AG08396 (cell line): Measurements from ENCODE around the gene LAMA4.

ENCODE experiments used
- DNase-seq: peaks from one replicate; pipeline ENCODE4 v3.0.0; 2012; ENCODE audit warnings: low spot score, mixed read lengths

The LAMA4 gene

DNA sequence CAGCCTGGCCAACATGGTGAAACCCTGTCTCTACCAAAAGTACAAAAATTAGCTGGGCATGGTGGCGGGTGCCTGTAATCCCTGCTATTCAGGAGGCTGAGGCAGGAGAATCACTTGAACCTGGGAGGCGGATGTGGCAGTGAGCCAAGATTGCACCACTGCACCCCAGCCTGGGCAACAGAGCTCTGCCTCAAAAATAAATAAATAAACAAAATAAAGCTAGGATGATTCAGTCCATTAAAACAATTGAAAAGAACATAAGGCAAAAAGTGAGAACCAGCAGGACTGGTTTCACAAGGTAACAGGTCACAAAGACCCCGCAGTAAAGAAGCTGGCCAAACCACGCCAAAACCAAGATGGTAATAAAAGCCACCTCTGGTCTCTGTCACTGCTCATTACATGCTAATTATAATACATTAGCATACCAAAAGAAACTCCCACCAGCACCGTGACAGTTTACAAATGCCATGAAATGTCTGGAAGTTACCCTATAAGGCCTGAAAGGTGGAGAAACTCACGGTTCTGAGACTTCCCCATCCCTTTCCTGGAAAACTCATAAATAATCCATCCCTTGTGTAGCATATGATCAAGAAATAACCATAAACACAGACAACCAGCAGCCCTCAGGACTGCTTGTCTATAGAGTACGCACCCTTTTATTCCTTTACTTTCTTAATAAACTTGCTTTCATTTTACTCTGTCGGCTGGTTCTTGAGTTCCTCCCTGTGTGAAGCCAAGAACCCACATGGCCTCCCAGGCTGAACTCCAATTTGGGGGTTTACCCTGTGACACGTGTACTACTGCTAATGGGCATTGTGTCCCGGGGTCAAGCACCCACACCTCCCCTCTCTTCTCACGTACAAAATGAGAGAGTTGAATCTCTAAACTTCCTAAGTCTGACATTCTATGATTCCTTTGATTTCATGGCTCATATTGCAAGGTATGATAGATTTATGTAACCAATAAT is 10.2 kb downstream of the LAMA4 start:
- no peak for DNase-seq

DNA sequence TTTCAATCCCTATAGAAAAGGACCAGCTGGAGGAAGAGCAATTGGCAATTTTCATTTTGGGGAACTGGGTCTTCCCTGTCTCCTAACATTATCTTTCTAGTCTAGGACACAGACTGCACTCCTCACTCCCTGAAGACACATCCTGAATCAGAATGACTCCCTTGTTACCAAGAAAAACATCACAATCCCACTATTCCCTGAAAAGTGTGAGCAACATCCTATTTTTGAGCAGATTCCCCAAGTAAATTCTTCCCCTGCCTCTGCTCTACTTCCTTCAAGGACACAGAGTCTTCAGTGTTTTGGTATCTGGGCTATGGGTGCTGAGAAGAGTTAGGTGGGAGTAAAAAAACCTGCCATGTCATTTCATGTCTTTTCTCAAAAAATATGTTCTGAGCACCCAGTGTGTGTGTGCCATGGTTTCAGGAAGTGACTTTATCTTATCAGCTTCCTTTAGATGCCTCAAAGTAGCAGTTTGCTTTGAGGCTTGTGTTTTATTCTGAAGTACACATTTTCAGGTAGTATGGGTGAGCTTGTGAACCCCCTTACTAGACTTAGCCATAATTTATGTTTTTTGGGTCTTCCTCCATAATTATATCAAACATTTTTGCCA is 12.4 kb downstream of the LAMA4 start:
- no peak for DNase-seq

DNA sequence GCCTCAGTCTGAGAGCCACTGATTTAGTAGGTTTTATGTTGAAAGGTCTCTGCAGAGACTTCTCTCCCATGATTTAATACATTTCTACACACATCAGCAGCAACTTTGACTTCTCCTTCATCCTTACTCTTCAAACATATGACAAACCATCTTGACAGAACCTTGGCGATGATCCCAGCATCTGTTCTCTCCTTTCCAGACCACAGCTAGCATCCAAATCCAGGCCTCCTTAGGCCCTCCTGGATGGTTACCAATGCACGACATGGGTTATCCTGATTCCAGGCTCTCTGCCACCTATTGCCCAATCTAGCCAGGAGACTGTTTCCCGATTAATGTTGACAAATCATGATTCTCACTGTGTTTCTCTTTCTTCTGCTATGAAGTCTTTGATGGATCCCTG is 16.8 kb downstream of the LAMA4 start:
- peak; percentile 68 for DNase-seq

DNA sequence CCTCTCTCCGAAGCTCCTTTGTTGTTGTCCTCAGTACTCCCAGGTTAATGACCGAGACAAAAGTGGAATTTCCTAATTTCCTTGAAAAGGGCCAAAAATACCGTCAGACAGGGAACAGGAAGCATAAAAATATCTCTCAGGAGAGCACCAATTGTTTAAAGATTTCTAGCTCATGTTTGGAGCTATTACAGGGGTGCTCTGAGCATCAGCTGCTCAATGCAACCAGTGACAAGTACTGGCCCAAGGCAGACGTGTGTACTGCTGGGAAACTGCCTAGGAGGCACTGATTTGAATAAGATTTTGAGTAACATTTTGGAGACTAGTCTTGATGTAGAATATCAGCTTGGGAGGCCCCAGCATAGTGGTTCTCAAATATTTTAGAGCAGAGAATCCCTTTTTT is 17.3 kb downstream of the LAMA4 start:
- DNase-seq, result no peak

DNA sequence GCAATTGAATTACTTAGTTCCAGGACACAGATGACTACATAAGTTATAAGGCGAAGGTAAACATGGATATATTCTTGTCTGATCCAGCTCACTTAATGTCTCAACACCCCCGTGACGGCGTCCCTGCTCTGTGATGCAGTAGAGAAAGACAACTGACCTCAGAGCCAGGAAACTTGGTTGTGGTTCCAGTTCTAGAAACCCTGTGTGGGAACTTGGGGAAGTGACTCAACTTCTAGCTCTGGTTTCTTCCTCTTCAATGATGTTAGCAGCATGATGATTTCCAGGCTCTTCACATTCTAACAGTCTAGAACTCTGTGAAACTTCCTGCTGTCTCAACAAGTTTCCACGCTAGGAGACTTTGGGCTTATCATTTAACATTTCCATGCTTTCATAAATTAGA is 18.4 kb downstream of the LAMA4 start:
- DNase-seq, result no peak

DNA sequence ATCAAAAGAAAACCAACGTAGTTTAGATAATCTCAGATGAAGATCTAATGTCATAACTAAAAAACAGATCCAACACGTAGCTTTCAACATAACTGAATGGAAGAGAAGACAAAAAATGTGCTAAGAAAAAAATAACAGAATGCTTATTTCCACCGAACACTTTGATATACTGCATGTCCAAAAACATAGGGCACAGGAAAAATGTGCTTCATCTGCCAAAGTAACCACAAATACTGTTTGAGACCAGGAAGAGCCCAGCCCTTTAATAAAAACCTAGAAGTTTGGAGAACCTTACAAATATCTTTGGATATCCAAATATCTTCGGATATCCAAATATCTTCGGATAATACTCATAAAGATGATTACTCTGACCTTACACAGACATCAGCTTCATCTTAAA is 19.8 kb downstream of the LAMA4 start:
- DNase-seq, result no peak

DNA sequence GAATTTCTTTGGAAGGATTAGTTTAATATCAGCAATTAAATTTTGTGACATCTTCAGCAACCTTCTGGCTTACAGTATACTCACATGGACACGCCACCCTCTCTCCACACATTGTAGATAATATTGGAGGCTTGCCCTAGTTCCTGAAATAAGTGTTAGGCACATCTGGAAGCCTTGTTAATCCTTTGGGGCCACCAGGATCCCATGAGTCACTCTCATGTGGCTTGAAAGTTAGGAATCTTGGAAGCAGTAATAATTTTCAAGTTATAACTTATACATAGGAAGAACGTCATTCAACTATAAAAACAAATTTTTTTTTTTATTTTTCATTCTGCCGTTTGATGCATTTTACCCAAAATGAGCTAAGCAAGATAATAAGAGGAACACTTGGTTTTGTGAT is 20.5 kb downstream of the LAMA4 start:
- no peak for DNase-seq

DNA sequence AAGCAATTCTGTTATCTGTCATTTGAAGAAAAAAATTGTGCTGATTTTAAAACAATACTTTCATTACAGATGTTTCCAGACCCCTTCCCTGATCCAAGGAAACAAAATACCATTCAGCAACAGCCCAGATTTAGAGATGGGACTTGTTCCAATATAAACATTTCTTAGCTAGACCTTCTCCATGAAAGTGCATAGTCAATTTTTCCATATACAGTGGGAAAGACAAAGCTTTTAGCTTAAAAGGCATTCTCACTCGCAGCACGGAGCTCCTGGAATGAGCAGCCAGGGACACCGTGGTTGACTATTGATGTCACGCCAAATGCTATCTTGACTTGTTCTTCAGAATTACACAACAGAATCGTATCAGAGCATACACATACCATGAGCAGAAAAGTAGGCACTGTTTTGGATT is 21.5 kb downstream of the LAMA4 start:
- DNase-seq, result no peak

DNA sequence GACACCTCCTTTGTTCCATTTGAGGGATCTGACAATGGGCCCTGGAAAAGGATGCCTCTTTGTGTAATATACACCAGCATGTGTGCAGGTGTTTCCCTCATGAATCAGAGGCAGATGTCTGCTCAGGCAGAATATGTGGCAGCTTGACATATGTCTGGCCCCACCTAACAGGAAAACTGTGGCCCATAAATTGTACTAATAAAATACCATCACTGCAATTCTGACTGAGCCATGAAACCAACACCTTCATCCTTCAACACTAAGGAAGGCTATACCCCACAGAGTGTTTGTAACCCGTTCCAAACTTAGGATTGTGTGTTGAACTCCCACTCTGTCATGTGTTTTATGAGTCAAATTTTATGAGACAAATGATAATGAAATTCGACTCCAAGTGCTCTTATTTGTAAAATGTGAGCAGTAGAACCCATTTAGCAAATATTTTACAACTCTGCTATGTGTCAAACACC is 22.7 kb downstream of the LAMA4 start:
- DNase-seq, result no peak

DNA sequence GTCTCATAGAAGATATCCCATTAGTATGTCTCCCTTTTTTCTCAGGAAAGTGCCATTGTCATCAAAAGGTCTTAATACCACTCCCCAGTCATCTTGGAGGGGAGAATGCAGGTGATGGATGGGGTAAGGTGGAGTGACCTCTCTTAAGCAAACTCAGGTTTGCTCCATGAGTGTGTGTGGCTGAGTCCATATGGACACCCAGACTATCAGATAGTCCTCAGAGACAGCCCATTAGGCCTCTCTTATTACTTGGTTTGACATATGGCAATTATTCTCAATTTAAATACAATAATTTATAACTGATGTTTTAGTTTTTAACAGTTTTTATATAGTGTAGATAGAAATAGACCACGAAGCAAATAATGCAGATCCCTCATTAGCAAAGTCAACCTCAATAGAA is 23.2 kb downstream of the LAMA4 start:
- DNase-seq, result no peak

DNA sequence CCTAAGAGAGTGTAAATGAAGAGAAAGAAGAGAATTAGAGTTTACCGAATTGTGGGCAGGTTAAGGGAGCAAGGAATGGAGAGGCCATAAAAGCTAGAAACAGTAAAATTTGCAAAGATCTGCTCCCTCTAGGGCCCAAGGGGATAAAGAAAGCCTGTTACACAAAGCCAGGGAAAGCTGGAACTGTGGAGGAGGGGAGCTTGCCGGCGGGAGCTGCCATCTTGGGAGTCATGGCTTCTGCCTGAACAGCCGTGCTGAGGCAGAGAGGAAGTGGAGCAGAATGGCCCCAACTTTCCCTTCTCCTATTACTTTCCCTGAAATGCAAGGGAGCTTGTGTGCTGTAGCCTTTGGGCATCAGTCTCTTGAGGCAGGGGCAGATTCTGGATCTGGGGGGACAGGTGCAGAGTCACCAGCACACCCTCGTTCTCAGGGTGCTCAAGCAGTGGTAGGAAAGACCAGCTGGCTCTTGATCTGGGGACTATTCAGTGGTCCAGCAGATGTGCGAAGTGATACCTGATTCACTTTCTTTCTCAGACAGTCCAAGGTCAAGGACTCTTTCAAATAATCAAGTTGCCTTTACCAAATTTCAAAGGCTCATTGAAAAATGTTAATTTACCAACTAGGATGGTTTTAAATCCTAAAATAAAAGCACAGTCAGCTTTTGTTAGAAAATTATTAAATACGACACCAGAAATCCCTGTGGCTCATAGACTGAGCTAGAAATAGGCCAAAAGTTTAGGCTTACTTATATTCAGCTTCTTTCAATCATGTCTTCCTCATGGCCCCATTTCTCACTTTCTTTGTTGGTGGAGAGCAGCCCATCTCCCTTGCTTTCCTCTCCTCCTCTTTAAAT is 25.7 kb downstream of the LAMA4 start:
- DNase-seq, result no peak

DNA sequence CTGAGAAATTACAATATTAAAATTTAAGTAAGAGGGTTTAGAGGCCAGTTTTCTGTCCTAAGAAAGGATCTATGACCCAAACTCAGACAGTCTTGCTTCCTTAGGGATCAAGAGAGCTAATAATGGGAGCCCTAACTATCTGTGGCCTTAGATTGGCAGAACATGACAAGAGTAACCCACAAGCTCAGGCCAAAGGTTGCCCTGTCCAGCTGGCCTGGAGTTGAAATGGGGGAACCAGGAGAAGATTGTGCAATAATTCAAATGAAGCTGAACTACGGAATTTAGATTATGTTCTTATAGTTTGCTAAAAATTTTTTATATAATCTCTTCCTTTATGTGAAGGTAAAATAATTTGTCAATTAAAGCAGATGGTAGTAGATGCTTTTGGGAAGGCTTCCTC is 26.4 kb downstream of the LAMA4 start:
- DNase-seq, result no peak

DNA sequence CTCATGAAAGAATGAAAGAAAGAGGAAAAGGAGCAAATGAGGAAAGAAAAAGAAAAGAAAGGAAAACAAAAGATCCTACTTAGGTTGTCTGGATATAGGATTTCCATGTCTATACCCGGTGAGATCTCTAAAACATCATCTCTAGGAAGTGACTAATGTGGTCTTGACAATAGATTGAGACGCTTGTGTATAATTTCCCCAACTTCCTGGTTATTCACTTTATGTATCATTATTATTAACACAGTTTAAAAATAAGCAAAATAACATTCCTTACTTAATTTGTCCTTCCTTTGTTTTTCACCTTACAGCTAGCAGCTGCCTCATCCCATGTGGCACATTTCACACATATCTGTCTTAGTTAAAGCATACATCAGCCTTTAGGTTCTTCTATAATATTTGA is 27.0 kb downstream of the LAMA4 start:
- DNase-seq, result no peak

DNA sequence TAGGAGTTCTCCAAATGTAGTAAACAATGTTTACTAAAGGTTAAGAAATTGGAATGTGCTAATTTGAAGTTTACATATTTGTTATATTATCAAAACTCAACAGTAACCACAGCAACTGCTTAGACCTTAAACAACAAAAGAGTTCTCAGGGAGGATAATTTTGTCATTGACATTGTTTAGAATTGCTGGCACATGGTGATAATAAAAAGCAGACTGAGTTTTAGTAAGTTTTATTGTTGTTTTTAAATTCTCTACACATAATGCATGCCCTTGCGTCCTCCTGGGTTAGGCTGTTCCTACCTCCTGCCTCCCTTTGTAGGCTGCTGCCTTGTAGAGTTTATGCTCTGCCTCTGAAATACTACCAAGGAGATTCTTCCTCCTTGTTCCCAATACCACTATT is 28.7 kb downstream of the LAMA4 start:
- no peak for DNase-seq

DNA sequence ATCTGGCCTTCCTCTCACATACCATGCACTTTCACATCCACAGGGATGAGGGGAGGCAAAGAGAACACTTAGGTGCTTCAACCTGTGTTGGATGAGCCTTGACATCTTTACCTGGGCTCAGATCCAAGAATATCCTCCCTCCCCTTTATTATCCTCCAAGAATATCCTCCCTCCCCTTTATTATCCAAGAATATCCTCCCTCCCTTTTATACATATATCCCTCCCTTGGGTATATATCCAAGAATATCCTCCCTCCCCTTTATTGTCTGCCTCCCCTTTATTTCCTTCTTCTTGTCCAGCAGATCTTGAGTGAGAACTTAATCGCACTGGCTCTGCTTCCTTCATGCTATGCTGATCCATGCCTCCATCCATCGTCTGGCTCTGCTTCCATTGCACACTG is 30.3 kb downstream of the LAMA4 start:
- no peak for DNase-seq

DNA sequence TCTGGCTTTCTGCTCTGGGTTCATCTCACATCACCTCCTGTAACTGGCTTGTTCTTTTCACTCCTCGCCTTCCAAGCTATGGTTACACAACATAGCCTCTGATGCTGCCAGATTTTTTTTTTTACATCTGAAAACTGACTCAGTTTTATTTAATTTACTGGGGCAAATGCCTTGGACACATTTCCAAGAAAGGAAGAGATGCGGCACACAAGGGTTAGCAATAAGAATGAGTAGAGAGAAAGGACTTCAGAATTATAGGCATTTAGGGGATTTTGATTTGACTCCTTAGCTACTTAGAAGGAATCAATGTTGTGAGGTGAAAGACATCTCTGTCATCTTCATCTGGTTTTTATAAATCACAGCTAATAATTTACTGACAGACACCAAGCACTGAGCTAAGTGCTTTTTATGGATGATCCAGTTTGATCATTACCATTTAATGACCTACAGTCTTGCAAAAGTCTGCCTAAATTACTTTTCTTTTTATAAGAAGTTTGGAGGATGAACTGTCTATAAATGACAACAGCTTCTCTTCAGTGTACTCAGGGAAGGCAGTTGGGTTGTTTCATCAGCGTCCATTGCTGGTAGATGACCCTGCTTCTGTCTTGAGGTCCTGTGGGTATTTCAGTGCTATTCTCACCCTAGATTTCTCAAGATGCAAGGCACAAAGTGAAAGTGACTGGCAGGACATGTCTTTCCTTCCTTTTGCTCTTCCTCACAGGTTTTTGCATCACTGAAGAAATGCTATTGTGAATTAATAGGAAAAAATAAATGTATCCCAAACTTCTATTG is 31.1 kb downstream of the LAMA4 start:
- DNase-seq, result peak; percentile 45

DNA sequence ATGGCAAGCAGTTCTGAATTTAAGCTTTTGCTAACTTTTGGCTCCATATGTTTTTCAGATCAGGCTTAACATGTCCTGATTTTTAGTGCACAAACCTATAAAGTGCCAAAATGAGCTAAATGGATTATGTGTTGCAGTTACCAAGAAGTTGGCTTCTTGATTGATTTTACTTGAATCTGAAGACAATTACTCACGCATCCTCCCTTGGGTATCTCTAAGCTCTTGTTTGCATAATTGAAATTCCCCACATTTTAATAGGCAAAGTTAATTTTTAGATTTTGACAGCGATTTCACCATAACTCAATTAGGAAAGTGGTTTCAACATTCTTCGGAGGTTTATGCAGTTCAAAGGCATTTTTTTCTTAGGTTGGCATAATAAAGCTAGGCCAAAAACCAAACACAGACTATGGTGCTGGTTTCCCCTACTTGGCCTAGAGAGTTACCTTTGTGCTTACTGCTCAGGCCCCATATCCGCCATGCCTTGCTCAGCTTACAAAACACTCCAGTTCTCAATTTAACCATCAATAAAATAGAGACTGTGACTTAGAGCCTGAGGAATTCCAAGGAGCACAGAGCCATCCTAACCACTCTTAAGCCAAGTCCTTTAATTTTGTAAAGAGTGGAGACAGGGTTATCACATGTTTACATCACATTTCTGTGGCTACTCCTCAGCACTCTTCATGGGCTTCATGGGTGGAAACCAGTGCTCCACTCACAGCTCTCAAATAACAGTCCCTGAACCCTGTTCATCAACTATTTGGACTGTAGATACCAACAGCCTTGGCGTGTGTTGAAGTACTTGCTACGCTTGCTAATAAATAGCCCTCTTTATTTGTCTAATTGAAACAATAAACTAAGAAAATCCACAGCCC is 32.1 kb downstream of the LAMA4 start:
- DNase-seq, result no peak

DNA sequence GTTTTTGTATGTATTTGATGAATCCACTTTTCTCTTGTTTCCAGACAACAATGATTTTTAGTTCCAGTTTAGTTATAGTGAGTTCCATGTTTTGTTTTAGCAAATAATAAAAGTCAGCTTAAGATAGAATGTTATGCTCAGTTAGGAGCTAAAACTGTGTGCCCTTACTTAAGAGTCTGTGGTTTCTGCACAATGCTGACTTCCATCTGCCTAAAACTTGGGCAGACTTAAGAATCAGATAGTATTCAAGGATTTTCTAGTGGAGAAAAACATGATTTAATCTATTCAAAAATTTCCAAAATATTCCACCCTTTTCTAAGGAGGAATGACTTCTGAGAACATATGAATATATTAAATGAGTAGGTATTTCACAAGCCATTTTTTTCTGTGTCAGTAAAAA is 32.8 kb downstream of the LAMA4 start:
- DNase-seq, result no peak

DNA sequence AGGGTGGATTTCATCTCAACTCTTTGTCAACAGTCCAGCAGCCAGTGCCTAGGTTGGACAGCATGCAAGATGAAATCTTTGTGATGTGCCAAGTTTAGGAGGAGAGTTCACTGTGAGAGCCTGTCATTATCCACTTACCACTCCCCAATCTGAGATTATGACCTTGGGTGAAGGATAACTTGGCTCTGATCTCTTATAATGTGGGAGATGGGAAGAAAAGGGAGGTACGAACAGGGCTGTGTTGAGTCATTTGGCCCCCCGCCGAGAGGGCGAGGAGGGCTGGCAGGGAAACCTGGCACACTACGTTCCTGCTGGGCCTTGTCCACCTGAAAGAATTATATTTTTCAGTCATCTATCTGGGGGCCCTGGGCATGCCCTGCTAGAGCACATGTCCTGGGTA is 35.8 kb downstream of the LAMA4 start:
- DNase-seq, result no peak

DNA sequence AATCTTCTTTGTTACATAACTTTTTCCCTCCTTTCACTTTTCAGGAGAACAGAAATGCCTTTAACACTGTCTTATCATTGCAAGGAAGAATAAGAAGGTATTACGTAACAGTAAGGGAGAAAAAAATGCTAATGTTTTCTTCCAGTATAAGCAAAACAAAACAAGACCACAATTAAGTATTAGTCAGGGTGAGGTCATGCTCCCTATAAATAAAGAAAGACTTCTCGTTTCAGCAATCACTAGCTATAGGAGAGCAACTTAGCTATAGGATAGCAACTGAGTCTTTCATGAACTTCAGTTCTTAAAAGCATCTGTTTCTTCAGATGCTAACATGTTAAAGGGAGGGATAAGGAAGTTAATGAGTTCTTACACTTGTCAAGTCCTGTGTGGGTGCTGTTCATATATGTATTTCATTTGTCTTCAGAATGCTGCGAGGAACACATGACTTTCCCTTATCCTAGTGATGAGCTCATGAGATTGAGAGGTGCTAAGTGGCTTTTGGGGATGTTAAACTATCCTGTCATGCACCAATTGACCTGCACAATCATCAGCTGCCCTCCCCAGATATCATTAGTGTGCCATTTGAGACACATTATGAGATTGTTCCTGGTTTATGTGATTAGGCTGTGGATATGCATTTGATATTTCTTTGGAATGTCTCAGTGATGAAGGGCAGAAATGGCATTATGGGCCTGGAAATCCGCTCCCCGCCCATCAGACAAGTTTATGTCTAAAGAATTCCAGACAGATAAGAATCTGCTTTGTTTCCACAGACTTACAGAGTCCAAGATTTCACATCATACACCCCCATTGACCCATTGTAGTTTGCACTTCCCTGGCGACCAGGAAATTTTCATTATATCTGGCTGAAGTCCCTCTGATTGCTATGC is 37.5 kb downstream of the LAMA4 start:
- no peak for DNase-seq
